ENCODE data around the gene UQCRQ. TPM values are rescaled to one million over a fixed set of nuclear protein-coding genes. Genes with fewer than 3 reads are reported as not detected.

The UQCRQ gene
- polyA plus RNA-seq, 2 of the 4 experiments (the other 2 are of a cell fraction): 441 to 500 TPM

DNA sequence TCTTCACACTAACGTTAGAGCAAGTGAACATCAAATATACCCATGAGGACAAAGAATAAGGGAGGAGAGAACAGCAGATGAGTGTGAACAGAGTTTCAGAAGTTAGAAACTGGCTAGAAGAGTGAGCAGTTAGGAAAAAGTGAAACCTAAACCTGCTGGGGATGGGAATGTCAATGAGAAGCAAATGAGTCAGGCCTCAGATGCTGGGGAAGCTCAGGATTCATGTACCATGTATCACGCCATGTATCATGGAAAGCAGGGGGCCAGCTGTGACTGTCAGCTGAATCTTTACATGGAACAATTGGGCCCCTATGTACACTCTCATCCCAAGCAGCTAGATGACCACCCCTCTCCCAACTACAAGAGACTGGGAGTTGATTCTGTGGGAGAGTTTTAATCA, 16.4 kb upstream of the UQCRQ start:
- no peaks in the 10 kb centered on the region for H3K9me3 ChIP-seq
- H3K4me1 ChIP-seq: no peaks in the 10 kb centered on the region
- ATAC-seq: no peak
- 63% methylated on average over 2 of the region's 2 CpGs for WGBS (ENCODE audit: missing lambda C conversion rate)
- no peak overlapping the region for H3K4me3 ChIP-seq
- TF ChIP-seq RNF2 (IDR thresholded peaks at IDR 0.05; ENCODE audit: borderline replicate concordance, low read depth): no peak
- TF ChIP-seq, protein P1, sequence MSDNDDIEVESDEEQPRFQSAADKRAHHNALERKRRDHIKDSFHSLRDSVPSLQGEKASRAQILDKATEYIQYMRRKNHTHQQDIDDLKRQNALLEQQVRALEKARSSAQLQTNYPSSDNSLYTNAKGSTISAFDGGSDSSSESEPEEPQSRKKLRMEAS (IDR thresholded peaks at IDR 0.05): no peak
- no peak for TF ChIP-seq HES2 (IDR thresholded peaks at IDR 0.05)
- no peak for TF ChIP-seq JUNB (IDR thresholded peaks at IDR 0.05)
- TF ChIP-seq CHD2 (IDR thresholded peaks at IDR 0.05; ENCODE audit: low read length, partially characterized antibody): no peak
- TF ChIP-seq CBX2 (IDR thresholded peaks at IDR 0.05; ENCODE audit: borderline replicate concordance, low read depth): no peak
- TF ChIP-seq KDM5A (IDR thresholded peaks at IDR 0.05): no peak
- no peak for TF ChIP-seq NR3C1 (IDR thresholded peaks at IDR 0.05)
- TF ChIP-seq, protein P2, sequence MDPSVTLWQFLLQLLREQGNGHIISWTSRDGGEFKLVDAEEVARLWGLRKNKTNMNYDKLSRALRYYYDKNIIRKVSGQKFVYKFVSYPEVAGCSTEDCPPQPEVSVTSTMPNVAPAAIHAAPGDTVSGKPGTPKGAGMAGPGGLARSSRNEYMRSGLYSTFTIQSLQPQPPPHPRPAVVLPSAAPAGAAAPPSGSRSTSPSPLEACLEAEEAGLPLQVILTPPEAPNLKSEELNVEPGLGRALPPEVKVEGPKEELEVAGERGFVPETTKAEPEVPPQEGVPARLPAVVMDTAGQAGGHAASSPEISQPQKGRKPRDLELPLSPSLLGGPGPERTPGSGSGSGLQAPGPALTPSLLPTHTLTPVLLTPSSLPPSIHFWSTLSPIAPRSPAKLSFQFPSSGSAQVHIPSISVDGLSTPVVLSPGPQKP (IDR thresholded peaks at IDR 0.05; ENCODE audit: low read depth, low read length): no peak
- TF ChIP-seq FOSB (CRISPR knock-in tag; IDR thresholded peaks at IDR 0.05): no peak
- TF ChIP-seq, protein P3, sequence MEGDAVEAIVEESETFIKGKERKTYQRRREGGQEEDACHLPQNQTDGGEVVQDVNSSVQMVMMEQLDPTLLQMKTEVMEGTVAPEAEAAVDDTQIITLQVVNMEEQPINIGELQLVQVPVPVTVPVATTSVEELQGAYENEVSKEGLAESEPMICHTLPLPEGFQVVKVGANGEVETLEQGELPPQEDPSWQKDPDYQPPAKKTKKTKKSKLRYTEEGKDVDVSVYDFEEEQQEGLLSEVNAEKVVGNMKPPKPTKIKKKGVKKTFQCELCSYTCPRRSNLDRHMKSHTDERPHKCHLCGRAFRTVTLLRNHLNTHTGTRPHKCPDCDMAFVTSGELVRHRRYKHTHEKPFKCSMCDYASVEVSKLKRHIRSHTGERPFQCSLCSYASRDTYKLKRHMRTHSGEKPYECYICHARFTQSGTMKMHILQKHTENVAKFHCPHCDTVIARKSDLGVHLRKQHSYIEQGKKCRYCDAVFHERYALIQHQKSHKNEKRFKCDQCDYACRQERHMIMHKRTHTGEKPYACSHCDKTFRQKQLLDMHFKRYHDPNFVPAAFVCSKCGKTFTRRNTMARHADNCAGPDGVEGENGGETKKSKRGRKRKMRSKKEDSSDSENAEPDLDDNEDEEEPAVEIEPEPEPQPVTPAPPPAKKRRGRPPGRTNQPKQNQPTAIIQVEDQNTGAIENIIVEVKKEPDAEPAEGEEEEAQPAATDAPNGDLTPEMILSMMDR (IDR thresholded peaks at IDR 0.05): no peak
- no peak for TF ChIP-seq ZC3H11A (IDR thresholded peaks at IDR 0.05)
- no peak for TF ChIP-seq NPAS2 (CRISPR knock-in tag; IDR thresholded peaks at IDR 0.05; ENCODE audit: borderline replicate concordance)
- FAIRE-seq: no peak
- DNase-seq (ENCODE audit: low read depth in 1 of 2, low spot score in 1 of 2): no peak
- H3K27ac ChIP-seq: no peak overlapping the region
- no peak overlapping the region for H3K4me2 ChIP-seq
- CTCF ChIA-PET: interaction anchor here (1.2 to 3.5 kb wide), 5 partner anchors 10 to 464 kb away, joined by 3 to 13 read pairs (median 8); no protein-coding TSS in a partner anchor
- POLR2A ChIA-PET: no interaction called here

DNA sequence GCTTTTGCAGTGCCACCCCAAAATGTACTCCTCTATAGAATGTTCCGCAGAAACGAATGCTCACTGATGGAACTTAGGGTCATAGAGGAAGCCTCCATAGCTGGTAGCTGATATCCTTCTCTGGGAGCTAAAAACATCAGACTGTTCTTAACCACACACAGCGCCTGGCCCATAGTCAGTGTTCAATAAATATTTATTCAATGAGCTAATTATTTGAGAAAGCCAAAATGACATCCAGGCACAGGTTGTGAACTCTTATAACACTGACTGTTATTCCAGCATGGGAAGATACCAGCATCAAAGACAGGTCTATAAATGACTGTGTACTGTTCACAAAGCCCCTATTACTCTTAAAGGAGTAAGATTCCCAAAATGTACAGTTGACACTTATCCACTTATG, 13.1 kb upstream of the UQCRQ start:
- no peak overlapping the region for H3K4me2 ChIP-seq
- ATAC-seq (no peak), DNase-seq (ENCODE audit: low read depth in 1 of 2, low spot score in 1 of 2) (no peak), FAIRE-seq (no peak)
- no peak overlapping the region for H3K27ac ChIP-seq
- CTCF ChIA-PET: interaction anchor here (1.3 to 3.5 kb wide), 4 partner anchors 7 to 33 kb away, joined by 3 to 13 read pairs (median 8); partner anchors contain the start of gene SHROOM1
- H3K4me3 ChIP-seq: no peak overlapping the region
- 63% methylated on average over 3 of the region's 3 CpGs for WGBS (ENCODE audit: missing lambda C conversion rate)
- no peaks in the 10 kb centered on the region for H3K4me1 ChIP-seq
- POLR2A ChIA-PET: no interaction called here
- no peaks in the 10 kb centered on the region for H3K9me3 ChIP-seq
- no peak for TF ChIP-seq BCL3 (IDR thresholded peaks at IDR 0.05)

GRCh38 chr5:132853790-132854189, 12.7 kb upstream of the UQCRQ start:
- no peak overlapping the region for H3K27ac ChIP-seq
- POLR2A ChIA-PET: no interaction called here
- H3K4me1 ChIP-seq: no peaks in the 10 kb centered on the region
- ATAC-seq: no peak
- CTCF ChIA-PET: interaction anchor here (1.0 to 2.1 kb wide), 4 partner anchors 11 to 33 kb away, joined by 3 to 10 read pairs (median 6); partner anchors contain the start of gene SHROOM1
- WGBS (ENCODE audit: missing lambda C conversion rate): 11% methylated on average over 1 of the region's 1 CpG
- H3K4me2 ChIP-seq: no peak overlapping the region
- TF ChIP-seq SREBF2 (IDR thresholded peaks at IDR 0.05): no peak
- TF ChIP-seq FOSL2 (IDR thresholded peaks at IDR 0.05): no peak
- no peak for TF ChIP-seq FOSL2 (CRISPR knock-in tag; IDR thresholded peaks at IDR 0.05)
- no peak for TF ChIP-seq MYC (IDR thresholded peaks at IDR 0.05; ENCODE audit: borderline replicate concordance, low read length)
- TF ChIP-seq RFX5 (IDR thresholded peaks at IDR 0.05): no peak
- no peak for TF ChIP-seq HOXA7 (CRISPR knock-in tag; IDR thresholded peaks at IDR 0.05)
- TF ChIP-seq POLR2A (IDR thresholded peaks at IDR 0.05; ENCODE audit: low read length): no peak
- no peak for TF ChIP-seq RNF2 (IDR thresholded peaks at IDR 0.05; ENCODE audit: borderline replicate concordance, low read depth)
- TF ChIP-seq EHMT2 (IDR thresholded peaks at IDR 0.05; ENCODE audit: low read depth): no peak
- no peak for TF ChIP-seq JUN (IDR thresholded peaks at IDR 0.05)
- no peak for TF ChIP-seq CHD2 (IDR thresholded peaks at IDR 0.05; ENCODE audit: low read length, partially characterized antibody)
- no peak for TF ChIP-seq CHD4 (IDR thresholded peaks at IDR 0.05; ENCODE audit: borderline replicate concordance)
- no peak for TF ChIP-seq ZSCAN20 (CRISPR knock-in tag; IDR thresholded peaks at IDR 0.05)
- no peak for TF ChIP-seq HOXB13 (CRISPR knock-in tag; IDR thresholded peaks at IDR 0.05; ENCODE audit: low read depth)
- no peak for TF ChIP-seq RCOR1 (IDR thresholded peaks at IDR 0.05; ENCODE audit: low read depth, low read length)
- no peak for TF ChIP-seq HMGXB4 (CRISPR knock-in tag; IDR thresholded peaks at IDR 0.05; ENCODE audit: borderline replicate concordance)
- TF ChIP-seq FOSB (CRISPR knock-in tag; IDR thresholded peaks at IDR 0.05): no peak
- no peak for TF ChIP-seq CBX8 (IDR thresholded peaks at IDR 0.05)
- TF ChIP-seq HDAC2 (IDR thresholded peaks at IDR 0.05): no peak
- TF ChIP-seq TFCP2L1 (CRISPR knock-in tag; IDR thresholded peaks at IDR 0.05): no peak
- DNase-seq (ENCODE audit: low read depth in 1 of 2, low spot score in 1 of 2): no peak
- FAIRE-seq: no peak
- H3K9me3 ChIP-seq: no peaks in the 10 kb centered on the region
- H3K4me3 ChIP-seq: no peak overlapping the region

Data from A549 (cell line).